Measurements from ENCODE around the gene PHF5A. TPM values are rescaled to one million over a fixed set of nuclear protein-coding genes. Genes with fewer than 3 reads are reported as not detected.

The PHF5A gene
- total and polyA plus RNA-seq, 2 experiments from 2014 or later: 21.9 to 55.2 TPM

GRCh38 chr22:41446057-41446501 lies 22.4 kb downstream of the PHF5A start:
- H4K20me1 ChIP-seq (ENCODE audit: insufficient read depth, poor library complexity, severe bottlenecking): peaks cover 28% of the 10 kb centered on the region
- H3K36me3 ChIP-seq (replicated peaks; ENCODE audit: insufficient read depth, low read depth): no peaks in the 10 kb centered on the region
- H3K79me2 ChIP-seq: peaks cover 53% of the 10 kb centered on the region
- peak overlapping the region; percentile 98 for H3K27ac ChIP-seq
- TF ChIP-seq CTCF (IDR thresholded peaks at IDR 0.05; ENCODE audit: poor library complexity) (no peak), EZH2phosphoT487 (IDR thresholded peaks at IDR 0.05; ENCODE audit: low read depth, severe bottlenecking, unreplicated experiment) (no peak), EZH2 (IDR thresholded peaks at IDR 0.05; ENCODE audit: borderline replicate concordance) (no peak)
- no peaks in the 10 kb centered on the region for H3K9me2 ChIP-seq (replicated peaks; ENCODE audit: insufficient read depth)
- 0% methylated on average over 4 of the region's 34 CpGs for WGBS (ENCODE audit: low lambda C conversion rate, missing lambda C conversion rate)
- DNase-seq (ENCODE audit: low spot score): peak; percentile 55
- H2AFZ ChIP-seq: peak overlapping the region; percentile 49
- H3K27me3 ChIP-seq: no peaks in the 10 kb centered on the region
- no peaks in the 10 kb centered on the region for H3K9me3 ChIP-seq (ENCODE audit: low read depth)
- peak overlapping the region; percentile 39 for H3K4me3 ChIP-seq
- H3K4me1 ChIP-seq (ENCODE audit: insufficient read depth): peaks cover 3% of the 10 kb centered on the region
- H3K4me2 ChIP-seq: peak overlapping the region; percentile 75

- no peaks in the 10 kb centered on the region for H3K9me3 ChIP-seq (ENCODE audit: low read depth)
- peak; percentile 22 for DNase-seq (ENCODE audit: low spot score)
- no peaks in the 10 kb centered on the region for H3K36me3 ChIP-seq (replicated peaks; ENCODE audit: insufficient read depth, low read depth)
- no peaks in the 10 kb centered on the region for H3K27me3 ChIP-seq
- no peaks in the 10 kb centered on the region for H3K9me2 ChIP-seq (replicated peaks; ENCODE audit: insufficient read depth)
- peaks cover 35% of the 10 kb centered on the region for H4K20me1 ChIP-seq (ENCODE audit: insufficient read depth, poor library complexity, severe bottlenecking)
- H3K4me2 ChIP-seq: peak overlapping the region; percentile 75
- TF ChIP-seq EZH2phosphoT487 (IDR thresholded peaks at IDR 0.05; ENCODE audit: low read depth, severe bottlenecking, unreplicated experiment) (no peak), EZH2 (IDR thresholded peaks at IDR 0.05; ENCODE audit: borderline replicate concordance) (no peak), CTCF (IDR thresholded peaks at IDR 0.05; ENCODE audit: poor library complexity) (no peak)
- H3K4me1 ChIP-seq (ENCODE audit: insufficient read depth): peaks cover 3% of the 10 kb centered on the region
- peak overlapping the region; percentile 98 for H3K27ac ChIP-seq
- WGBS (ENCODE audit: low lambda C conversion rate, missing lambda C conversion rate): under 1% methylated on average over 22 of the region's 22 CpGs
- H3K4me3 ChIP-seq: peak overlapping the region; percentile 39
- H3K79me2 ChIP-seq: peaks cover 60% of the 10 kb centered on the region
- peak overlapping the region; percentile 8 for H2AFZ ChIP-seq
These were observed 23.1 kb downstream of the PHF5A start for GRCh38 chr22:41445129-41446056.

GRCh38 chr22:41444360-41445128 lies 23.9 kb downstream of the PHF5A start:
- H3K4me3 ChIP-seq: peak overlapping the region; percentile 39
- no peaks in the 10 kb centered on the region for H3K9me3 ChIP-seq (ENCODE audit: low read depth)
- H4K20me1 ChIP-seq (ENCODE audit: insufficient read depth, poor library complexity, severe bottlenecking): peaks cover 44% of the 10 kb centered on the region
- no peaks in the 10 kb centered on the region for H3K36me3 ChIP-seq (replicated peaks; ENCODE audit: insufficient read depth, low read depth)
- peak; percentile 97 for DNase-seq (ENCODE audit: low spot score)
- under 1% methylated on average over 34 of the region's 35 CpGs for WGBS (ENCODE audit: low lambda C conversion rate, missing lambda C conversion rate)
- H3K4me2 ChIP-seq: peak overlapping the region; percentile 90
- no peaks in the 10 kb centered on the region for H3K9me2 ChIP-seq (replicated peaks; ENCODE audit: insufficient read depth)
- no peaks in the 10 kb centered on the region for H3K27me3 ChIP-seq
- H3K27ac ChIP-seq: peak overlapping the region; percentile 98
- peaks cover 69% of the 10 kb centered on the region for H3K79me2 ChIP-seq
- TF ChIP-seq CTCF (IDR thresholded peaks at IDR 0.05; ENCODE audit: poor library complexity) (no peak), EZH2 (IDR thresholded peaks at IDR 0.05; ENCODE audit: borderline replicate concordance) (no peak), EZH2phosphoT487 (IDR thresholded peaks at IDR 0.05; ENCODE audit: low read depth, severe bottlenecking, unreplicated experiment) (no peak)
- H2AFZ ChIP-seq: peak overlapping the region; percentile 8
- peaks cover 3% of the 10 kb centered on the region for H3K4me1 ChIP-seq (ENCODE audit: insufficient read depth)

Measured in hepatocyte (in vitro differentiated cells).